DOHH2 (cell line): ENCODE results near the gene CCDC149.

ENCODE experiments used
- H3F3A ChIP-seq: fragments of 200-600 bp; sonication (generic), shearing (Covaris generic); 2 replicates; pipeline ENCODE4 v1.6.0; 2016; ENCODE audit warnings: antibody characterized with exemption, mild to moderate bottlenecking; ENCODE audit not compliant: control insufficient read depth, insufficient read depth
- H3K27ac ChIP-seq: fragments of 200-600 bp; sonication (generic); 2 replicates; pipeline ENCODE4 v1.5.1; 2014; ENCODE audit warnings: low read depth, mild to moderate bottlenecking, low read length, moderate library complexity
- H3K27me3 ChIP-seq: fragments of 200-600 bp; sonication (generic); 2 replicates; pipeline ENCODE4 v1.6.1; 2014; ENCODE audit warnings: mild to moderate bottlenecking, low read length, mixed read lengths; ENCODE audit not compliant: control insufficient read depth
- H3K36me3 ChIP-seq: fragments of 200-600 bp; sonication (generic); 2 replicates; pipeline ENCODE4 v1.6.1; 2014; ENCODE audit warnings: mild to moderate bottlenecking, low read length, moderate library complexity, mixed read lengths; ENCODE audit not compliant: control insufficient read depth
- H3K4me1 ChIP-seq: fragments of 200-600 bp; sonication (generic); 2 replicates; pipeline ENCODE4 v1.6.1; 2014; ENCODE audit warnings: mild to moderate bottlenecking, low read length, mixed read lengths; ENCODE audit not compliant: control insufficient read depth
- H3K4me2 ChIP-seq: fragments of 200-600 bp; sonication (generic); 2 replicates; pipeline ENCODE4 v1.6.0; 2014; ENCODE audit warnings: mild to moderate bottlenecking, low read length, moderate library complexity
- H3K4me3 ChIP-seq: fragments of 200-600 bp; sonication (generic); 2 replicates; pipeline ENCODE4 v1.5.1; 2014; ENCODE audit warnings: mild to moderate bottlenecking, low read length, mixed read lengths
- H3K79me2 ChIP-seq: fragments of 200-600 bp; sonication (generic); 2 replicates; pipeline ENCODE4 v1.6.1; 2014; ENCODE audit warnings: mild to moderate bottlenecking, low read length, mixed read lengths; ENCODE audit not compliant: control insufficient read depth
- H3K9me2 ChIP-seq: fragments of 200-600 bp; sonication (generic); replicated peaks from 2 replicates; pipeline ENCODE4 v1.6.1; 2014; ENCODE audit warnings: mild to moderate bottlenecking, low read length, mixed read lengths; ENCODE audit not compliant: control insufficient read depth
- H3K9me3 ChIP-seq: fragments of 200-600 bp; sonication (generic); 2 replicates; pipeline ENCODE4 v1.6.1; 2014; ENCODE audit warnings: antibody characterized with exemption, low read length, mixed read lengths; ENCODE audit not compliant: control insufficient read depth, insufficient read depth
- H4K20me1 ChIP-seq: fragments of 200-600 bp; sonication (generic); 2 replicates; pipeline ENCODE4 v1.6.0; 2014; ENCODE audit warnings: low read depth, mild to moderate bottlenecking, antibody characterized with exemption, low read length, moderate library complexity; ENCODE audit not compliant: control insufficient read depth, insufficient read depth
- EZH2phosphoT487 ChIP-seq: fragments of 200-600 bp; sonication (generic); IDR thresholded peaks from 2 replicates; pipeline ENCODE4 v1.6.1; 2017; ENCODE audit warnings: borderline replicate concordance, mild to moderate bottlenecking, antibody characterized with exemption, low read length, moderate library complexity, mixed read lengths
- TF ChIP-seq, protein P1 (sequence below): fragments of 200-600 bp; sonication (generic); IDR thresholded peaks from one replicate; pipeline ENCODE4 v1.5.1; 2014; ENCODE audit warnings: antibody characterized with exemption, mild to moderate bottlenecking, low read depth, low read length; ENCODE audit not compliant: poor library complexity, severe bottlenecking

The CCDC149 gene

DNA sequence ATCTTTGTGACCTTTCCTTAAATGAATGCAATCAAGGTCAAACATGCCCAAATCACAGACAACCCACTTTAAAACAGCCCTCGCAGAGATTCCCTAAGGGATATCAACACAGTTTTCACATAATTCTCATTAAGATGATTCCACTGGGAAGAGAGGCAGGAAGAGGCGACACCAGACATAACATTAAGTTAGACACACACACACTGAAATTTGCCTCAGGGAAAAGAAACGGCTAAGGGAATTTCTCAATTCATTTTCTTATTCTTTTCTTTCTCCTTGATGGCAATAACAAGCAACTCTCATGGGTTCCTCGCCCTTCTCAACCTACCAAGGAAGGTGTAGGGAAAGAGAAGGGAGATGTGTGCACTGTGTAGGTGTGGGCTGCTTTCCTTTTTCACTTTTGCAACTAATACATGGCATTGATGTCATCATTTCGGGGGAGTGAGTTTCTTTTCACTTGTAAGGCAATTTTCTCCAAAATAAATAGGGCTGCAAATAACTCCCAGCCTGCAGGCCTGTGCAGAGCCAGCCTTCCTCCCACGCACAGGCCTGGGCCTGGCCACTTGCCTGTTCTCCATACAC is 76.1 kb downstream of the CCDC149 start:
- Histone ChIP-seq H3F3A (no peaks in the 10 kb centered on the region), H4K20me1 (no peaks in the 10 kb centered on the region), H3K36me3 (no peaks in the 10 kb centered on the region), H3K27me3 (no peaks in the 10 kb centered on the region), H3K27ac (no peak overlapping the region), H3K9me2 (no peaks in the 10 kb centered on the region), H3K9me3 (no peaks in the 10 kb centered on the region), H3K4me3 (no peak overlapping the region), H3K79me2 (no peaks in the 10 kb centered on the region), H3K4me1 (no peaks in the 10 kb centered on the region), H3K4me2 (no peak overlapping the region)
- no peak for TF ChIP-seq EZH2phosphoT487
- TF ChIP-seq, protein P1, sequence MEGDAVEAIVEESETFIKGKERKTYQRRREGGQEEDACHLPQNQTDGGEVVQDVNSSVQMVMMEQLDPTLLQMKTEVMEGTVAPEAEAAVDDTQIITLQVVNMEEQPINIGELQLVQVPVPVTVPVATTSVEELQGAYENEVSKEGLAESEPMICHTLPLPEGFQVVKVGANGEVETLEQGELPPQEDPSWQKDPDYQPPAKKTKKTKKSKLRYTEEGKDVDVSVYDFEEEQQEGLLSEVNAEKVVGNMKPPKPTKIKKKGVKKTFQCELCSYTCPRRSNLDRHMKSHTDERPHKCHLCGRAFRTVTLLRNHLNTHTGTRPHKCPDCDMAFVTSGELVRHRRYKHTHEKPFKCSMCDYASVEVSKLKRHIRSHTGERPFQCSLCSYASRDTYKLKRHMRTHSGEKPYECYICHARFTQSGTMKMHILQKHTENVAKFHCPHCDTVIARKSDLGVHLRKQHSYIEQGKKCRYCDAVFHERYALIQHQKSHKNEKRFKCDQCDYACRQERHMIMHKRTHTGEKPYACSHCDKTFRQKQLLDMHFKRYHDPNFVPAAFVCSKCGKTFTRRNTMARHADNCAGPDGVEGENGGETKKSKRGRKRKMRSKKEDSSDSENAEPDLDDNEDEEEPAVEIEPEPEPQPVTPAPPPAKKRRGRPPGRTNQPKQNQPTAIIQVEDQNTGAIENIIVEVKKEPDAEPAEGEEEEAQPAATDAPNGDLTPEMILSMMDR = no peak

DNA sequence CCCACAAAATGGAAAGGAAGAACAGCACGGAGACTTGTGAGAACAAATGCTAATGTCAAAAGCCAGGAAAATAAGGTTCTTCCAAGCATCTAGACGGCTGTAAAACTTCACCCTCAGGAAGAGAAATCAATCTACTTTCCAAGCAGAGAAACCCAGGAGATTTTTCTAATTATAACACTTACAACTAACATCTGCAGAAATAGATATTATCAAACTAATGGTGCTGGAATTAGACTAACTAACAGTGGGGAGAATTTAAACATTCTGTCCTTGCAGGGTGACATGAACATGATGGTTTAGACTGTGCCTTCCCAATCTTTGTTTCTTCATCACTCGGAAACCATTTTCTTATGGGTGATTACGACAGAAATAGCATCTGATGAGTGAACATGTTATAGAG is 77.1 kb downstream of the CCDC149 start:
- Histone ChIP-seq H3K4me1 (no peaks in the 10 kb centered on the region), H3K9me2 (no peaks in the 10 kb centered on the region), H3K4me3 (no peak overlapping the region), H3K9me3 (no peaks in the 10 kb centered on the region), H3K36me3 (no peaks in the 10 kb centered on the region), H3K4me2 (no peak overlapping the region), H3K27me3 (no peaks in the 10 kb centered on the region), H3F3A (no peaks in the 10 kb centered on the region), H3K79me2 (no peaks in the 10 kb centered on the region), H3K27ac (no peak overlapping the region), H4K20me1 (no peaks in the 10 kb centered on the region)
- TF ChIP-seq EZH2phosphoT487 = no peak
- TF ChIP-seq, protein P1 = no peak

DNA sequence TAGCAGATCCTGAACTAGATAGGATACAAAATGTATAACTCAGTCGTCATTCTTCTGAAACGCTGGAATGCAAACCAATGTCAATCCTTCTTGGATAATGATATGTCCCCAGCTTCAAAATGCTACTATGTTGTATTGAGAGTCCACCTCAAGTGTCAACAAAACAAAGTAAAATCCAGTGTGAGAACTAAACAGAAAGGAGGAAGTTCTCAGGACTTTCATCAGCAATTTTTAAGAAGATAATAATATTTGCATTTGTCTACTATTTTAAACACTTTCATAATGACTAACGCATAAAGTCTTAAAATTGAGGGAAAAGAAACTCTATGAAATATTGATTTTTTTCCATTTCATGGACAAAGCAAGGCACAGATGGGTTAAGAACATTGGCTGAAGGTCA is 81.2 kb downstream of the CCDC149 start:
- Histone ChIP-seq H3F3A (no peaks in the 10 kb centered on the region), H3K9me2 (no peaks in the 10 kb centered on the region), H3K4me3 (no peak overlapping the region), H3K27ac (no peak overlapping the region), H3K4me1 (no peaks in the 10 kb centered on the region), H3K36me3 (no peaks in the 10 kb centered on the region), H3K4me2 (no peak overlapping the region), H3K9me3 (no peaks in the 10 kb centered on the region), H3K27me3 (no peaks in the 10 kb centered on the region), H3K79me2 (no peaks in the 10 kb centered on the region), H4K20me1 (no peaks in the 10 kb centered on the region)
- TF ChIP-seq EZH2phosphoT487 = no peak
- TF ChIP-seq, protein P1 = no peak

DNA sequence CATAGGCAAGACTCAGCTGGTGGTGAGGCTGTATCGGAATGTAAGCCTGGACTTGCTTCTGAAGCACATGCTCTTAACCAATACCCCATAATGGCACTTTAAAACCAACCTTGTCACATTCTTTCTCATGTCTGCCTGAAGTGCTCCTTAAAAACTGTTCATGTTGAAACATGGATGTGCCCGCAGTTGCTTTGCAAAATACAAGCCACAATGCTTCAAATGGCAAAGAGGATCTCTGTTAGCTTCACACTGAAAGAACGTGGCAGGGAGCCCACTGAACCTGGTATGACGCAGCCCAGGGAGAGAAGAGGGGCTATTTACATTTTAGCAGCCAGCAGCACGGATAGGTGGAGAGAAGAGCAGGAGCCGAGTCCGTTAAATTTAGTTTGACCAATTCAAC is 88.1 kb downstream of the CCDC149 start:
- Histone ChIP-seq H3F3A (no peaks in the 10 kb centered on the region), H3K36me3 (no peaks in the 10 kb centered on the region), H3K9me2 (no peaks in the 10 kb centered on the region), H3K27me3 (no peaks in the 10 kb centered on the region), H4K20me1 (no peaks in the 10 kb centered on the region), H3K79me2 (no peaks in the 10 kb centered on the region), H3K4me1 (no peaks in the 10 kb centered on the region), H3K27ac (no peak overlapping the region), H3K9me3 (no peaks in the 10 kb centered on the region), H3K4me2 (no peak overlapping the region), H3K4me3 (no peak overlapping the region)
- no peak for TF ChIP-seq EZH2phosphoT487
